IPS DF 19.7 (cell line): ENCODE results near the gene RFX7.

Source experiments
- DNase-seq: peaks from one replicate; pipeline ENCODE4 v3.0.0-alpha.2; 2013; ENCODE audit warnings: low read depth, low spot score

The RFX7 gene

DNA sequence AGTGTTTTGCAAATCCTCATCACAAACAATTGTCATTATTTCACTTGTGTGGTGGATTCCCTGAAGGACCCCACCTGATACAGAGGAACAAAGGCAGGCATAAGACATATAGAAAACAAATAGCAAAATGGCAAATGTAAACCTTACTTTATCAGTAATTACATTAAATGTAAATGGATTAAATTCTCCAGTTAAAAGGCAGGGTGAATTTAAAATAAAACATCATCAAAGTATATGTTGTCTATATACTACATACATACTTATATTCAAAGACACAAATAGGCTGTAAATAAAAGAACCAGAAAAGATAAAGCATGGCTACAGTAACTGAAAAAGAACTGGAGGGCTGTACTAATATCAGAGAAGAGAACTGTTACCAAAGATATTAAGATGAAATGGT lies 117.3 kb downstream of the RFX7 start:
- no peak for DNase-seq

DNA sequence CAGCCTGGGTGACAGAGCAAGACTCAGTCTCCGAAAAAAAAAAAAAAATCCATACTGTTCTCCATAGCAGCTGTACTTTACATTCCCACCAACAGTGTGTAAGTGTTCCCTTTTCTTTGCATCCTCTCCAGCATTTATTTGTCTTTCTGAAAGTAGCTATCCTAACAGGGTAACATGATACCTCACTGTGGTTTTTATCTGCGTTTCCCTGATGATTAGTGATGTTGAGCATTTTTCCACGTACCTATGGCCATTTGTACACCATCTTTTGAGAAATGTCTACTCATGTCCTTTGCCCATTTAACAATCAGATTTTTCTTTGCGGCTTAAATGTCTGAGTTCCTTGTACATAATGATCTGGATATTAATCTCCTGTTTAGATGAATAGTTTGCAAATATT lies 119.3 kb downstream of the RFX7 start:
- no peak for DNase-seq

GRCh38 chr15:56105855-56106254 lies 137.8 kb downstream of the RFX7 start:
- DNase-seq: no peak

GRCh38 chr15:56102441-56102840 lies 141.2 kb downstream of the RFX7 start:
- no peak for DNase-seq

- DNase-seq: no peak
Measured at GRCh38 chr15:56099311-56099710, 144.4 kb downstream of the RFX7 start.

GRCh38 chr15:56098195-56098863 lies 145.3 kb downstream of the RFX7 start:
- no peak for DNase-seq

GRCh38 chr15:56095406-56095805 lies 148.3 kb downstream of the RFX7 start:
- DNase-seq: no peak

DNA sequence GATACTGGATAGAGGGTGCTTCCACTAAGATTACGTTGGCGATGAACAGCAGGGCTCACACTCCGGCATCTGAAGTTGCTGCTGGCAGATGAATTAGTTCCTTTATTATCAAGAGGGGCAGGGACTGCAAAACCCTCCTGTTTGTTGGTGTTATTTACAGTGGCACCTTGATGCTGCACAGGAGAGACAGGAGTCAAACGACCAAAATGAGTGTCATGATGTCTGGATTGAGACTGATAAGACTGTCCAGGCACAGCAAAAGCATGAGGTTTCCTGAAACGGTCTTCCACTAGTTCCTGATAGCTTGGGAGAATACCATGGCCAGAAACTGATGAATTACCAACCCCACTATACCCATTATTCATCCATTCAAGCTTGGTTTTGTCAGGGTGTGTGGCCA lies 149.5 kb downstream of the RFX7 start:
- no peak for DNase-seq

DNA sequence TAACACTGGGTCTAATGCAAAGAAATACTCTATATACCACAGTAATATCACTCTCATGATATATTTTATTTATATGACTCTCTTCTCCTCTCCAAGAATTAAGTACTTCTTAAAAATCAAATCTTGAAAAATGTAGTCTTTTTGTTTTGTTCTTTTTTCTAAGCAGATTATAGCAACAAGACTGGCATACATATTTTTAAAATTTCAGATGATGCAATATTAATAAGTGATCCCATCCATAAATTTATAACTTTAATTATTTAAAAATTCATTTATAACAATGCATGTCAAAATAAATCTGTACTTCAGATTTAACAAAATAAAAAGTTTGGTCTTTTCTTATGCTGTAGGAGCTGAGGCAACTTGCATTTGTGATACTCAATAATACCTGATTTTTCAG lies 155.3 kb downstream of the RFX7 start:
- no peak for DNase-seq

DNA sequence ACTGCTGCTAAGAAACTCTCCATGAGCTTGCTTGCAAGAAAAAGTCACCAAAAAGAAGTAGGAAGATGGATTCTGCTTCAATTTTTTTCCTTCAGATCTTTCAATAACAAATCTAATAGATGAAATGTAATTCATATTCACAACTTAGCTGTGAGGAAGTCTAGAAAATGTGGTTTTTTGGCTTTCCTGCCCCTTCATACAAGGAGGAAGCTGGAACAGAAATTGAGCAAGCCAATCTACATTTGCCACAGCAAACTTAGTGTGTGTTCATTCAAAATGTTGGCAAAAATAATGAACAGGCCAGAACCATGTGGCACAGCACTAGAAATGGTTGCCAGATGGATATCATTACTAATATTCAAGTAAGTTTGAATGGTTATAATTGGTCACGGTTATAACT lies 157.1 kb downstream of the RFX7 start:
- no peak for DNase-seq

DNA sequence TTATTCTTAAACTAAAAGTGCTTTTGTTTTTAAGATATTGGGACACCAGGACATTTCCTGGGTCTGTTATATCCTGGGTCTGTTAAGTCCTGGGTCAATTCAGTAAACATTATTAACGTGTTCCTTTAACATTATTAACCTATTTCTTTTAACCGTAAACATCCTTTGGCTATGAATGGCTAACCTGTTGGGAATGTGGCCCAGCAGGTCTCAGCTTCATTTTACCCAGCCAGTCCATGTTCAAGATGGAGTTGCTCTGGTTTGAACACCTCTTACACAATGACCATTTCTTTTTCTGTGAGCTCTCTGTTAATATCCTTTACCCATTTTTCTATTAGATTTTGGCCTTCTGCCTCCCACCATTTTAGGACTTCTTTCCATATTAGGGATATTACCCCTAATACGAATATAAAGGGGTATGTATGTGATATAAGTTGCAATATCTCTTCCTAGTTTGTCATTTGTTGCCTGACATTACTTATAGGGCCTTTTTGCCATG lies 161.4 kb downstream of the RFX7 start:
- no peak for DNase-seq

GRCh38 chr15:56077081-56077480 lies 166.6 kb downstream of the RFX7 start:
- no peak for DNase-seq

DNA sequence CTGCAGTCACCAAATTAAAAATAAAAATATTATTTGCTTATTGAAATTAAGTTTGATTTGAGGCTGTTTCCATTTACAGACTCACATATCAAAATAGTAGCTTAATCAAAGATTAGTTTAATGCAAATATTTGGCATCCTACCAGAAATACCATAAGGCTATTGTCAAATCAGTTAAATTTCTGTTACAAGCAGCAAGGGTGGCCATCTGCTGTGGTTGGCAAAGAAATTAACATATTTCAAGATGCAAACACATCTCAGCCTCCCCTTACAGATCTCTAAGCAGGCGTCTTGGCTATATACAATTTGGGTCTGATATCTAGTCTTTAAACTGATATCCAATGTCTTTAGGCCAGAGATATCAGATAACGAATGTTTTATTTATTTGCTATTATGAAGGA lies 167.0 kb downstream of the RFX7 start:
- no peak for DNase-seq

GRCh38 chr15:56074481-56075265 lies 169.0 kb downstream of the RFX7 start:
- DNase-seq: no peak

- DNase-seq: no peak
Measured at GRCh38 chr15:56064152-56064551, 179.5 kb downstream of the RFX7 start.

- no peak for DNase-seq
Measured at GRCh38 chr15:56059716-56060115, 184.0 kb downstream of the RFX7 start.

DNA sequence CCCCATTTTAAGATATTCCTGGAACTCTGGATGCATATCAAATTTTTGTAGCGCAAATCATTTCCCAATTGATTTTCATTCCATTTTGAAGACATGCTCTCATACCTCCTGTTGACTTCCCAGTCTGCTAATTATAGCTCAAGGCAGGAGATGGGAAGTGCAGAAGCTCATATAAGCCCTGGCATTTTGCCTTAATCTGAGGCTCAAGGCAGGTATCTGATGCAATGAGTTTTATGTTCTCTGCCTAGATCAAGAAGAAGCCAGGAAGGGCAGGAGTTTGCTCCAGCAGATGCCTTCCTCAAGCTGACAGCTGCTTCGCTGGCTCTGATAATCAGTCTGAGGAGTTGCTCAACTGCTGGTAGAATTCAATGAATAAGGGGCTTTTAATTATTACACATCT lies 184.7 kb downstream of the RFX7 start:
- no peak for DNase-seq

DNA sequence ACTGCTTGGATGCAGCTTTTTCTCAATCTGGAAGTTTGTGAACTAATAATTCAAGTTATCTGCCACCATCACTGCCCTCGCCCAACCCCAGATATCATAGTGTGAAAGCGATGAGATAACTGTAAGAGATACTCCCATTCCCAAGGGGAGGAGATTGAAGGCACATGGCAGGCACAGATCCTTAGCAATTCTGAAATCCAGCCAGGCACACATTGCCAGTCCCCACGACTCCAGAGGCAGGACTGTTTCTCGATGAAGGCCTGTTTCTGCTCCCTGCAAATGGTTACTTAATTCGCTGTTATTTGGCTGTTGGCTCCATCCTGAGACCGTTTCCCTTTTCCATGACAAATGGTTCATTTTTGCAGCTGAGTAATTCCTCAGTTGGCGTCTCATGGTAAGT lies 187.1 kb downstream of the RFX7 start:
- DNase-seq: no peak

DNA sequence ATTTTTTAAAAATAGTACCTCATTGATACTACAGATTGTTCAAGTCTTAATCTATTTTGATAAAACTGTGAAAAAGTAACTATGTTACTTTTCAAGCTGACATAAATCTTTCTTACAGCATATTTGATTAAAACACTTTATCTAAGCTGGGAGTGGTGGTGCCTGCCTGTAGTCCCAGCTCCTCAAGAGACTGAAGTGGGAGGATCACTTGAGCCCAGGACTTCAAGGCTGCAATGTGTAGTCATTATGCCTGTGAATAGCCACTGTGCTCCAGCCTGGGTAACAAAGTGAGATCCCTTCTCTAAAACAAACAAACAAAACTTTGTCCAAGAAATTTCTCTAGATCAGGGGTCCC lies 190.7 kb downstream of the RFX7 start:
- DNase-seq: no peak

- no peak for DNase-seq
Measured at GRCh38 chr15:56052395-56053045, 191.2 kb downstream of the RFX7 start.

- no peak for DNase-seq
Measured at GRCh38 chr15:56051676-56052075, 192.0 kb downstream of the RFX7 start.

GRCh38 chr15:56049577-56049976 lies 194.1 kb downstream of the RFX7 start:
- DNase-seq: no peak

DNA sequence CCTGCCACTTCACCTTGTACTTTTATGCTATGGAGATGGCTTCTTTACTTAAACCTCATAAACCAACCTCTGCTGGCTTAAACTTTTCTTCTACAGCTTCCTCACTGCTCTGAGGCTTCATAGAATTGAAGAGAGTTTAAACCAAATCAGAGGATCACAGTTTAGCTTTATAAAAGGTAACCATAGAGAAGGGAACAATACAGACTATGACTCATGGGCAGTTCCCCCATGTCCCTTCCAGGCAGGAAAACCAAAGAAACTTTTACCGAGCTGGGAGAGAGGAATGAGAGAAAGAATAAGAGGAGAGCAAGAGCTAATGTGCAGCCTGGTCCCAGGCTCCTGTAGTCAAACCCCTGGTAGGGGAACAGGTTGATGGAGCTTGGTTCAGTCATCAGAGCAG lies 196.3 kb downstream of the RFX7 start:
- no peak for DNase-seq
